Peyer's patch (tissue), 4 donors: Measurements from ENCODE around the gene LRRC40. TPM values are rescaled to one million over a fixed set of nuclear protein-coding genes. Genes with fewer than 3 reads are reported as not detected.

ENCODE experiments used
- DNase-seq, 3 donors: peaks; one replicate each; pipeline ENCODE4 v3.0.0-alpha.2; 2017 to 2019
- H3K27ac ChIP-seq, 4 donors: fragments of 200-600 bp; sonication (generic); one replicate each; pipeline ENCODE4 v1.5.1; 2016 to 2019
- H3K27me3 ChIP-seq, 2 donors: fragments of 200-600 bp; sonication (generic); one replicate each; pipeline ENCODE4 v1.5.1; 2019
- H3K36me3 ChIP-seq, 3 donors: fragments of 200-600 bp; sonication (generic); one replicate each; pipeline ENCODE4 v1.5.1; 2016 to 2019
- H3K4me1 ChIP-seq, 4 donors: fragments of 200-600 bp; sonication (generic); one replicate each; pipeline ENCODE4 v1.5.1; 2016 to 2019
- H3K4me3 ChIP-seq, 4 donors: fragments of 200-600 bp; sonication (generic); 1 replicate in 3 of 4; 2 replicates in 1 of 4; pipeline ENCODE4 v1.5.1; 2016 to 2019; ENCODE audit warnings: mild to moderate bottlenecking in 1 of 4
- H3K9me3 ChIP-seq, 4 donors: fragments of 200-600 bp; sonication (generic); one replicate each; pipeline ENCODE4 v1.5.1; 2016 to 2019; ENCODE audit warnings: mild to moderate bottlenecking in 1 of 4
- CTCF ChIP-seq, 6 experiments: fragments of 450-650 bp in 4 of 6; fragments of 200-600 bp in 2 of 6; sonication (generic) in 1 of 6; IDR thresholded peaks; one replicate each; pipeline ENCODE4 v1.5.1; 2017 to 2019; ENCODE audit warnings: antibody characterized with exemption in 6 of 6, mild to moderate bottlenecking in 3 of 6, moderate library complexity in 1 of 6
- POLR2A ChIP-seq, 2 donors: fragments of 450-650 bp; IDR thresholded peaks; one replicate each; pipeline ENCODE4 v1.5.1; 2017; ENCODE audit warnings: antibody characterized with exemption in 2 of 2, mild to moderate bottlenecking in 2 of 2, moderate library complexity in 2 of 2
- total RNA-seq, 4 donors: library from RNA; depleted of rRNA; stranded (reverse); fragments of >200 nt; gene quantifications; one replicate each; pipeline ENCODE4 v1.1.0, GENCODE V29; 2016

Gene LRRC40
- total RNA-seq, 4 donors from 2014 or later, result 12.5 to 26.6 (median 18.5) TPM

GRCh38 chr1:70234733-70235132, 29.4 kb upstream of the LRRC40 start:
- DNase-seq, result no peak
- H3K36me3 ChIP-seq, result peaks cover 0 to 98% (median 0%) of the 10 kb centered on the region in 3 donors
- H3K4me3 ChIP-seq, result no peak overlapping the region

GRCh38 chr1:70231475-70231874, 26.1 kb upstream of the LRRC40 start:
- Histone ChIP-seq H3K27me3 (no peaks in the 10 kb centered on the region), H3K4me1 (peaks cover 0 to 6% (median 0%) of the 10 kb centered on the region in 4 donors), H3K4me3 (no peak overlapping the region), H3K36me3 (peaks cover 0 to 80% (median 0%) of the 10 kb centered on the region in 3 donors), H3K27ac (no peak overlapping the region), H3K9me3 (no peaks in the 10 kb centered on the region)
- no peak for TF ChIP-seq CTCF (IDR thresholded peaks at IDR 0.05)
- no peak for TF ChIP-seq POLR2A (IDR thresholded peaks at IDR 0.05)
- DNase-seq, result no peak

More at GRCh38 chr1:70234733-70235132, 29.4 kb upstream of the LRRC40 start:
- H3K9me3 ChIP-seq, result no peaks in the 10 kb centered on the region
- no peaks in the 10 kb centered on the region for H3K4me1 ChIP-seq
- TF ChIP-seq CTCF (IDR thresholded peaks at IDR 0.05), result no peak
- TF ChIP-seq POLR2A (IDR thresholded peaks at IDR 0.05), result no peak
- no peaks in the 10 kb centered on the region for H3K27me3 ChIP-seq
- no peak overlapping the region for H3K27ac ChIP-seq

GRCh38 chr1:70228670-70229069, 23.3 kb upstream of the LRRC40 start:
- DNase-seq, result no peak
- TF ChIP-seq CTCF (IDR thresholded peaks at IDR 0.05) (no peak), POLR2A (IDR thresholded peaks at IDR 0.05) (no peak)
- no peaks in the 10 kb centered on the region for H3K27me3 ChIP-seq
- H3K4me1 ChIP-seq, result peaks cover 0 to 14% (median 0%) of the 10 kb centered on the region in 4 donors
- H3K4me3 ChIP-seq, result no peak overlapping the region
- H3K27ac ChIP-seq, result no peak overlapping the region
- H3K9me3 ChIP-seq, result no peaks in the 10 kb centered on the region
- peaks cover 0 to 64% (median 0%) of the 10 kb centered on the region in 3 donors for H3K36me3 ChIP-seq

- no peak for DNase-seq
- no peak for TF ChIP-seq POLR2A (IDR thresholded peaks at IDR 0.05)
- no peak for TF ChIP-seq CTCF (IDR thresholded peaks at IDR 0.05)
- Histone ChIP-seq H3K36me3 (peaks cover 0 to 54% (median 0%) of the 10 kb centered on the region in 3 donors), H3K27me3 (no peaks in the 10 kb centered on the region), H3K4me3 (no peak overlapping the region), H3K4me1 (peaks cover 0 to 26% (median 0%) of the 10 kb centered on the region in 4 donors), H3K9me3 (no peaks in the 10 kb centered on the region), H3K27ac (no peak overlapping the region)
Observed at GRCh38 chr1:70227439-70227838, 22.1 kb upstream of the LRRC40 start.

- Histone ChIP-seq H3K36me3 (peaks cover 0 to 31% (median 0%) of the 10 kb centered on the region in 3 donors), H3K4me1 (peaks cover 0 to 34% (median 0%) of the 10 kb centered on the region in 4 donors), H3K27ac (no peak overlapping the region), H3K27me3 (no peaks in the 10 kb centered on the region), H3K4me3 (no peak overlapping the region), H3K9me3 (no peaks in the 10 kb centered on the region)
- no peak for DNase-seq
- TF ChIP-seq CTCF (IDR thresholded peaks at IDR 0.05), result no peak
- TF ChIP-seq POLR2A (IDR thresholded peaks at IDR 0.05), result no peak
Observed at GRCh38 chr1:70224954-70225353, 19.6 kb upstream of the LRRC40 start.
